Activated CD8-positive, alpha-beta memory T cell treated with anti-CD3 and anti-CD28 coated beads, Interleukin-2, amount 50 U/mL, for 4 hours (primary cell): ENCODE results near the gene AMFR.

Experiments
- DNase-seq: peaks from one replicate; pipeline ENCODE4 v3.0.0-alpha.2; 2020

Gene AMFR

GRCh38 chr16:56345406-56346050 lies 79.8 kb downstream of the AMFR start:
- no peak for DNase-seq

- DNase-seq = no peak
These were observed 80.6 kb downstream of the AMFR start for GRCh38 chr16:56344518-56345405.

GRCh38 chr16:56343661-56344517 lies 81.5 kb downstream of the AMFR start:
- DNase-seq = no peak

- DNase-seq = no peak
These were observed 83.5 kb downstream of the AMFR start for GRCh38 chr16:56341656-56342399.

- no peak for DNase-seq
These were observed 84.4 kb downstream of the AMFR start for GRCh38 chr16:56340864-56341365.

- DNase-seq = no peak
These were observed 84.9 kb downstream of the AMFR start for GRCh38 chr16:56340416-56340815.

- no peak for DNase-seq
These were observed 85.7 kb downstream of the AMFR start for GRCh38 chr16:56339431-56340195.

GRCh38 chr16:56338566-56339318 lies 86.6 kb downstream of the AMFR start:
- no peak for DNase-seq

GRCh38 chr16:56337858-56338325 lies 87.5 kb downstream of the AMFR start:
- DNase-seq = no peak

- no peak for DNase-seq
These were observed 88.1 kb downstream of the AMFR start for GRCh38 chr16:56337131-56337857.

GRCh38 chr16:56336711-56337110 lies 88.6 kb downstream of the AMFR start:
- no peak for DNase-seq

GRCh38 chr16:56336071-56336688 lies 89.2 kb downstream of the AMFR start:
- DNase-seq = no peak

- no peak for DNase-seq
These were observed 90.6 kb downstream of the AMFR start for GRCh38 chr16:56334761-56335160.

GRCh38 chr16:56332464-56333079 lies 92.8 kb downstream of the AMFR start:
- DNase-seq = no peak

GRCh38 chr16:56331915-56332314 lies 93.4 kb downstream of the AMFR start:
- DNase-seq = no peak

GRCh38 chr16:56331399-56331798 lies 93.9 kb downstream of the AMFR start:
- no peak for DNase-seq

GRCh38 chr16:56330476-56330875 lies 94.9 kb downstream of the AMFR start:
- DNase-seq = no peak

GRCh38 chr16:56329887-56330286 lies 95.5 kb downstream of the AMFR start:
- DNase-seq = no peak
